SU-DHL-6 (cell line): ENCODE results near the gene ZNF304.
"Not testable (repeated sequence)": the region's sequence is repeated elsewhere in the genome, so short reads cannot be mapped to it uniquely, and the experiment has no call there.

ENCODE experiments used
- H2AFZ ChIP-seq: fragments of 200-600 bp; sonication (generic); 2 replicates; pipeline ENCODE4 v1.6.1; 2014; ENCODE audit warnings: low read depth, mild to moderate bottlenecking, moderate library complexity, mixed read lengths, antibody characterized with exemption, low read length; ENCODE audit not compliant: severe bottlenecking
- H3F3A ChIP-seq: fragments of 200-600 bp; shearing (Covaris generic); 2 replicates; pipeline ENCODE4 v1.6.0; 2016; ENCODE audit warnings: antibody characterized with exemption, mild to moderate bottlenecking; ENCODE audit not compliant: insufficient read depth
- H3K27ac ChIP-seq: fragments of 200-600 bp; sonication (generic); 2 replicates; pipeline ENCODE4 v1.5.1; 2016; ENCODE audit warnings: low read depth, mild to moderate bottlenecking, low read length, moderate library complexity, mixed read lengths
- H3K27me3 ChIP-seq: fragments of 200-600 bp; sonication (generic), shearing (Covaris generic); 2 replicates; pipeline ENCODE4 v1.6.0; 2014; ENCODE audit warnings: mild to moderate bottlenecking, low read length
- H3K36me3 ChIP-seq: fragments of 200-600 bp; sonication (generic); 2 replicates; pipeline ENCODE4 v1.6.1; 2014; ENCODE audit warnings: mild to moderate bottlenecking, low read length, mixed read lengths
- H3K4me2 ChIP-seq: fragments of 300-600, 200-600 bp; shearing (Covaris generic), sonication (generic); 2 replicates; pipeline ENCODE4 v1.6.0; 2014; ENCODE audit warnings: low read length, low read depth, mild to moderate bottlenecking; ENCODE audit not compliant: poor library complexity, severe bottlenecking
- H3K4me3 ChIP-seq: fragments of 200-600 bp; sonication (generic); 2 replicates; pipeline ENCODE4 v1.5.1; 2014; ENCODE audit warnings: antibody characterized with exemption, low read length, mild to moderate bottlenecking, mixed read lengths; ENCODE audit not compliant: insufficient read depth, poor library complexity, severe bottlenecking
- H3K79me2 ChIP-seq: fragments of 200-600 bp; sonication (generic); 2 replicates; pipeline ENCODE4 v1.6.1; 2014; ENCODE audit warnings: mild to moderate bottlenecking, low read length, moderate library complexity; ENCODE audit not compliant: insufficient read depth
- H3K9ac ChIP-seq: fragments of 200-600 bp; sonication (generic); 2 replicates; pipeline ENCODE4 v1.7.0; 2014; ENCODE audit warnings: mild to moderate bottlenecking, low read length
- H3K9me2 ChIP-seq: fragments of 200-600 bp; sonication (generic); replicated peaks from 2 replicates; pipeline ENCODE4 v1.6.1; 2014; ENCODE audit warnings: low read length; ENCODE audit not compliant: insufficient read depth
- H3K9me3 ChIP-seq: fragments of 200-600 bp; sonication (generic); 2 replicates; pipeline ENCODE4 v1.6.1; 2014; ENCODE audit warnings: low read length, mixed read lengths; ENCODE audit not compliant: insufficient read depth
- H4K20me1 ChIP-seq: fragments of 200-600 bp; sonication (generic); 2 replicates; pipeline ENCODE4 v1.6.1; 2014; ENCODE audit warnings: low read depth, mild to moderate bottlenecking, antibody characterized with exemption, low read length, moderate library complexity, mixed read lengths
- CTCF ChIP-seq: fragments of 200-600 bp; sonication (generic); IDR thresholded peaks from one replicate; pipeline ENCODE4 v1.5.1; 2017; ENCODE audit warnings: antibody characterized with exemption, mild to moderate bottlenecking, low read length, moderate library complexity; ENCODE audit not compliant: insufficient read depth, poor library complexity, severe bottlenecking
- EZH2phosphoT487 ChIP-seq: fragments of 200-600 bp; sonication (generic), shearing (Covaris generic); conservative IDR thresholded peaks from 2 replicates; pipeline ENCODE4 v1.6.1; 2018; ENCODE audit warnings: mild to moderate bottlenecking, antibody characterized with exemption, low read length, moderate library complexity, mixed read lengths

The ZNF304 gene

GRCh38 chr19:57363688-57364181 is 12.7 kb downstream of the ZNF304 start:
- H3F3A ChIP-seq: no peaks in the 10 kb centered on the region
- no peaks in the 10 kb centered on the region for H4K20me1 ChIP-seq
- H3K79me2 ChIP-seq: peaks cover 13% of the 10 kb centered on the region
- H3K27me3 ChIP-seq: no peaks in the 10 kb centered on the region
- peak overlapping the region; percentile 1; the same call in 1 of the 2 replicates for H3K27ac ChIP-seq
- peak overlapping the region; percentile 96 for H3K4me2 ChIP-seq
- peak overlapping the region; percentile 18 for H2AFZ ChIP-seq
- H3K9me2 ChIP-seq: no peaks in the 10 kb centered on the region
- TF ChIP-seq CTCF: no peak
- TF ChIP-seq EZH2phosphoT487: no peak
- H3K4me3 ChIP-seq: peak overlapping the region; percentile 94
- H3K9ac ChIP-seq: peak overlapping the region; percentile 75
- H3K36me3 ChIP-seq: no peaks in the 10 kb centered on the region
- no peaks in the 10 kb centered on the region for H3K9me3 ChIP-seq

- H3K9me3 ChIP-seq: no peaks in the 10 kb centered on the region
- no peak overlapping the region for H3K9ac ChIP-seq
- TF ChIP-seq CTCF: no peak
- no peak for TF ChIP-seq EZH2phosphoT487
- H4K20me1 ChIP-seq: no peaks in the 10 kb centered on the region
- no peak overlapping the region for H3K27ac ChIP-seq
- no peaks in the 10 kb centered on the region for H3K9me2 ChIP-seq
- H2AFZ ChIP-seq: no peak overlapping the region
- H3K27me3 ChIP-seq: no peaks in the 10 kb centered on the region
- H3F3A ChIP-seq: no peaks in the 10 kb centered on the region
- H3K4me3 ChIP-seq: no peak overlapping the region
- no peak overlapping the region for H3K4me2 ChIP-seq
- H3K79me2 ChIP-seq: peaks cover 13% of the 10 kb centered on the region
- no peaks in the 10 kb centered on the region for H3K36me3 ChIP-seq
Observed at GRCh38 chr19:57366776-57367175, 15.7 kb downstream of the ZNF304 start.

GRCh38 chr19:57374179-57374578 is 23.1 kb downstream of the ZNF304 start:
- H3K27ac ChIP-seq: no peak overlapping the region
- H2AFZ ChIP-seq: no peak overlapping the region
- no peaks in the 10 kb centered on the region for H4K20me1 ChIP-seq
- no peak for TF ChIP-seq EZH2phosphoT487
- H3K9ac ChIP-seq: no peak overlapping the region
- H3K4me3 ChIP-seq: no peak overlapping the region
- H3K9me3 ChIP-seq: peaks cover 15% of the 10 kb centered on the region; the same call in 1 of the 2 replicates
- peaks cover 33% of the 10 kb centered on the region for H3K36me3 ChIP-seq
- no peaks in the 10 kb centered on the region for H3K27me3 ChIP-seq
- no peak overlapping the region for H3K4me2 ChIP-seq
- no peaks in the 10 kb centered on the region for H3F3A ChIP-seq
- H3K79me2 ChIP-seq: no peaks in the 10 kb centered on the region
- no peaks in the 10 kb centered on the region for H3K9me2 ChIP-seq

DNA sequence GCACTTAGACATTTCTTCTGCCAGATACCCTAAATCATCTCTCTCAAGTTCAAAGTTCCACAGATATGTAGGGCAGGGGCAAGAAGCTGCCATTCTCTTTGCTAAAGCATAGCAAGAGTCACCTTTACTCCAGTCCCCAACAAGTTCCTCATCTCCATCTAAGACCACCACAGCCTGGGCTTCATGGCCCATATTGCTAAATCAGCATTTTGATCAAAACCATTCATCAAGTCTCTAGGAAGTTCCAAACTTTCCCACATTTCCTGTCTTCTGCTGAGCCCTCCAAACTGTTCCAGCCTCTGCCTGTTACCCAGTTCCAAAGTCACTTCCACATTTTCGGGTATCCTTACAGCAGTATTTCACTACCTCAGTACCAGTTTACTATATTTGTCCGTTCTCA is 23.6 kb downstream of the ZNF304 start:
- H3K9me2 ChIP-seq, H3K27ac ChIP-seq, H3K4me2 ChIP-seq, H3K27me3 ChIP-seq, H3F3A ChIP-seq, H2AFZ ChIP-seq, H3K4me3 ChIP-seq, H3K9ac ChIP-seq, H4K20me1 ChIP-seq, H3K79me2 ChIP-seq: not testable (repeated sequence)
- Histone ChIP-seq H3K9me3 (peaks cover 15% of the 10 kb centered on the region; the same call in 1 of the 2 replicates), H3K36me3 (peaks cover 33% of the 10 kb centered on the region)
